ENCODE data around the gene RASAL3. TPM values are rescaled to one million over a fixed set of nuclear protein-coding genes. Genes with fewer than 3 reads are reported as not detected.

RASAL3 gene
- total RNA-seq, 2 experiments from 2014 or later = 63.2 to 66.2 TPM

GRCh38 chr19:15444505-15445226 is 19.7 kb downstream of the RASAL3 start:
- intact Hi-C loops (cut with micrococcal nuclease) = no loop called here
- no peaks in the 10 kb centered on the region for H3K36me3 Mint-ChIP-seq (ENCODE audit: low read depth)
- H3K4me3 Mint-ChIP-seq = no peak overlapping the region
- CTCF ChIA-PET = no interaction called here
- H3K4me1 Mint-ChIP-seq (ENCODE audit: low read depth) = peaks cover 5% of the 10 kb centered on the region
- no peak overlapping the region for H3K27ac Mint-ChIP-seq
- DNase-seq = no peak
- no peaks in the 10 kb centered on the region for H3K27me3 Mint-ChIP-seq (ENCODE audit: low read depth)
- H3K9me3 Mint-ChIP-seq = no peaks in the 10 kb centered on the region

DNA sequence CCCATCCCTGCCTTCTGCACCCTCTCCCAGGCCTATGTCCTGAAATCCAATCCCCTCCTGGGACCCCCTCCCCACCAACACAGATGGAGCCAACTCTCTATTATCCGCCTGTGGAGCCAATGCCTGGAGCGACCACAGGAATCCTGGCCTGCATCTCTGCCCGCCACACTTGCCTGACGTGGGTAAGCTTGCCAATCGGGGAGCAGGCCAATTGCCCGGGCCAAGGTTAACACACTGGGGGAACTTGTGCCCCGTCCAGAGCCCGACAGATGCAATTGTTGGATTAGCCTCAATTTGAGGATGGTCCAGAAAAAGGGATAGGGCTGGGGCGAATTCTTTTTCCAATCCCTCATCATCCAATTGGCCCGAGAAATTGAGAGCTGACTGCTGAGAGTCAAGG is 20.5 kb downstream of the RASAL3 start:
- Mint-ChIP-seq H3K9me3 (no peaks in the 10 kb centered on the region), H3K27me3 (ENCODE audit: low read depth) (no peaks in the 10 kb centered on the region), H3K4me3 (no peak overlapping the region), H3K4me1 (ENCODE audit: low read depth) (peaks cover 4% of the 10 kb centered on the region), H3K27ac (no peak overlapping the region), H3K36me3 (ENCODE audit: low read depth) (no peaks in the 10 kb centered on the region)
- DNase-seq = no peak
- CTCF ChIA-PET = no interaction called here
- intact Hi-C loops (cut with micrococcal nuclease) = no loop called here

- DNase-seq = no peak
- intact Hi-C loops (cut with micrococcal nuclease) = no loop called here
- no peaks in the 10 kb centered on the region for H3K9me3 Mint-ChIP-seq
- H3K27ac Mint-ChIP-seq = no peak overlapping the region
- H3K27me3 Mint-ChIP-seq (ENCODE audit: low read depth) = no peaks in the 10 kb centered on the region
- no peak overlapping the region for H3K4me3 Mint-ChIP-seq
- H3K4me1 Mint-ChIP-seq (ENCODE audit: low read depth) = no peaks in the 10 kb centered on the region
- CTCF ChIA-PET = interaction anchor here (0.6 kb wide), 1 partner anchor 181 kb away, joined by 4 read pairs; no protein-coding TSS in a partner anchor
- no peaks in the 10 kb centered on the region for H3K36me3 Mint-ChIP-seq (ENCODE audit: low read depth)
Observed at GRCh38 chr19:15443325-15443724, 21.0 kb downstream of the RASAL3 start.

GRCh38 chr19:15442142-15442920 is 22.0 kb downstream of the RASAL3 start:
- no peaks in the 10 kb centered on the region for H3K4me1 Mint-ChIP-seq (ENCODE audit: low read depth)
- H3K27me3 Mint-ChIP-seq (ENCODE audit: low read depth) = no peaks in the 10 kb centered on the region
- DNase-seq = no peak
- no peak overlapping the region for H3K4me3 Mint-ChIP-seq
- no peak overlapping the region for H3K27ac Mint-ChIP-seq
- intact Hi-C loops (cut with micrococcal nuclease) = no loop called here
- no peaks in the 10 kb centered on the region for H3K36me3 Mint-ChIP-seq (ENCODE audit: low read depth)
- H3K9me3 Mint-ChIP-seq = no peaks in the 10 kb centered on the region
- CTCF ChIA-PET = no interaction called here

- CTCF ChIA-PET = no interaction called here
- Mint-ChIP-seq H3K9me3 (no peaks in the 10 kb centered on the region), H3K27ac (no peak overlapping the region), H3K4me3 (no peak overlapping the region), H3K36me3 (ENCODE audit: low read depth) (no peaks in the 10 kb centered on the region), H3K4me1 (ENCODE audit: low read depth) (peaks cover under 1% of the 10 kb centered on the region), H3K27me3 (ENCODE audit: low read depth) (no peaks in the 10 kb centered on the region)
- DNase-seq = no peak
- intact Hi-C loops (cut with micrococcal nuclease) = no loop called here
Observed at GRCh38 chr19:15441317-15441716, 23.0 kb downstream of the RASAL3 start.

DNA sequence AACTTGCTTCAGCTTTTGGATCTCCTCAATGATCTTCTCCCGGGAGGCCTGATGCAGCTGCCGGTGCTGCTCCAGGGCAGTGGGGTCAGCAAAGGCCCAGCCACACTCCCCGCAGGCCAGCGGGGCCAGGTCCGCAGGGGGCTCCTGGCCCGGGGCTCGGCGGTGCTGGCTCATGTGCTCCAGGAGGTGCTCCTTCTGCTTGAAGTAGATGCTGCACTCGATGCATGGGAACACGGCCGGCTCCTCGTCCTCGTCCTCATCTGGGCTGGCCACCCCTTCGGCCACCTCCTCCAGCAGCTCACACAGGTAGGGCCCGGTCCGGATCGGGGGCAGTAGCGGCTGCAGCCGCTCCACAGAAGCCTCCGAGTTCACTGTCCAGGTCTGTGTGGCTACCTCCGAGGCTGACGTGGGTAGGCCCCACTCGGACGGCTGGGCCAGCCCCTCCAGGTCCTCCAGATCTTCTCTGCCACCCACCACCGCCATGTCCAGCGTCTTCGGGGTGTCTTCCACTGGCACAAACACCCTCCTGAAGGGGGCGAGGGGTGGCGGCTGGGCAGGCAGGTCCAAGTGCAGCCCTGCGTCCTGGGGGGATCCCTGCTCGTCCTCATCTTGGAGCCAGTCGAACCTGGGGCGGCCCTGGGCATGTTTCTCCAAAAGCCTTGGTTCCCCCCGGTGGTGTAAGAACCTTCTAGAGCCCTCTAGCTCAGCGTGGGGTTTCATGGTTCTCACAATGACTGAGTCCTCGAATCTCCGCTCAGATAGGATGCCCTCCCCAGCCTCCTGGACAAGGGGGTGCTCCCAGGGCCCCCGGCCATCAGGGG is 24.3 kb downstream of the RASAL3 start:
- DNase-seq = no peak
- Mint-ChIP-seq H3K9me3 (no peaks in the 10 kb centered on the region), H3K4me3 (no peak overlapping the region), H3K27me3 (ENCODE audit: low read depth) (no peaks in the 10 kb centered on the region), H3K27ac (no peak overlapping the region), H3K36me3 (ENCODE audit: low read depth) (no peaks in the 10 kb centered on the region), H3K4me1 (ENCODE audit: low read depth) (peaks cover 2% of the 10 kb centered on the region)
- CTCF ChIA-PET = no interaction called here
- intact Hi-C loops (cut with micrococcal nuclease) = no loop called here

DNA sequence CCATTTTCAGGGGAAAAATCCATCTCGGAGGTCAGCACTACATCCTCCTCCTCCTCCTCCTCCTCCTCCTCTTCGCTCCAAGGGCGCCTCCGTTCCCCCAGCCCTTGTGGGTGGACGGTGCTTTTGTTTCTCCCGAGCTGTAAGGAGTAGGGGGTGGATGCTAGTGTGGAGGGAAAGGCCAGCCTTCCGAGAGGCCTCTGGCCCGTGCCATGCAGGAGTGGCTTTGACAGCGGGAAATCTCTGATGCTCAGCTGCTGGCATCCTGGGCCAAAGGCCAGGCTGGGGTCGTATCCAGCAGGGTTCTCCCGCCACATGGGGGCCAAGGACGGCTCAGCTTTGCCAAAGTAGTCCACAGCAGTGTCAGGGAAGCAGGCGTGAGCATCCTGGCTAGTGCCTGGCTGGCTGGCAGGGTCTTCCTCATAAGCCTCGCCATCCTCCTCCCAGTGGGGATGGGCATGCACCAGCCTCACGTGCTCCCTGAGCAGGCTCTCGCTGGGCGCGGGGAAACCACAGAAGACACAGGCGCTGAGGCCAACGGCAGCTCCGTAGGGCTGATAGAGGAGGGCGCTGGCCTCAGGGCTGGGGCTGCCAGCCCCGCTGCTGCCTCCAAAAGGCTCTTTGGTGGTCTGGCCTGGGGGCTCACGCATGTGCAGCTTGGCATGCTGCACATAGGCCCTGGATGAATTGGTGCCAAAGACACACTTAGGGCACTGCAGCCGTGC is 25.1 kb downstream of the RASAL3 start:
- Mint-ChIP-seq H3K4me3 (no peak overlapping the region), H3K27ac (no peak overlapping the region), H3K9me3 (no peaks in the 10 kb centered on the region), H3K4me1 (ENCODE audit: low read depth) (peaks cover 2% of the 10 kb centered on the region), H3K36me3 (ENCODE audit: low read depth) (no peaks in the 10 kb centered on the region), H3K27me3 (ENCODE audit: low read depth) (no peaks in the 10 kb centered on the region)
- CTCF ChIA-PET = no interaction called here
- intact Hi-C loops (cut with micrococcal nuclease) = no loop called here
- DNase-seq = no peak

DNA sequence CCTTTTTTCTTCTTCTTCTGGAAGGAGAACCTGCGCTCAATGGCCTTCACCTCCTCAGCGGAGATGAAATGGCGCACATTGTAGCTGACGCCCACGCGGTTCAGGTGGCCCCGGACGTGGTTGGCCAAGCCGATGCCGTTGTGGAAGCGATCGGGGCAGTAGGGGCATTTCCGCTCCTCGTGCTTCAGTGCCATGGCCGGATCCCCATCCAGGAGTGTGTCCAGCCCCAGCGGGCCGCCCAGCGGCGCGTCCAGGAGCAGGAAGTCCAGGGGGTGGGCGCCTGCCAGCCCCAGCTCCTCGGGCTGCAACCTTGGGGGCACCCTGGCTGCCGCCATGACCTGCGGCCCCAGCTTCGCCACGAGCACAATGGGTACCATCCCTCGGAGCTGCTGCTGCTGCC is 25.8 kb downstream of the RASAL3 start:
- Mint-ChIP-seq H3K9me3 (no peaks in the 10 kb centered on the region), H3K27ac (no peak overlapping the region), H3K27me3 (ENCODE audit: low read depth) (no peaks in the 10 kb centered on the region), H3K36me3 (ENCODE audit: low read depth) (no peaks in the 10 kb centered on the region), H3K4me3 (no peak overlapping the region), H3K4me1 (ENCODE audit: low read depth) (peaks cover 4% of the 10 kb centered on the region)
- CTCF ChIA-PET = no interaction called here
- intact Hi-C loops (cut with micrococcal nuclease) = no loop called here
- DNase-seq = no peak

DNA sequence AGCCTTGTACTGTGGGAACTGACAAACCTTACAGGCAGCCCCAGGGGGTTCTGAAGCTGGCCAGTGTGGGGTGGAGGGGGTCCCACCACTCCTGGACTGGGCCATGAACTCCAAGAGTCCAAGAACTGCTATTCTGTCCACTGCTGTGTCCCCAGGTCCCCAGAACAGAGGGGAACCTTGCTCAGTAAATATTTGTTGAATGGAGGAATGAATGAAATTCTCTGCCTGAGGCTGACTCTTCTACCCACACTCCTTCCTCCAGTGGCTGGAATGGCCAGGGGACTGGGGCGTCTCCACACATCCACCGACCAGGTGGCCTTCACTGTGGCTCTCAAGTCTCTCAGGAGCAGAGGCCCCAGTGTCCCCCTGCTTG is 26.2 kb downstream of the RASAL3 start:
- no peaks in the 10 kb centered on the region for H3K27me3 Mint-ChIP-seq (ENCODE audit: low read depth)

GRCh38 chr19:15437355-15438123 is 26.8 kb downstream of the RASAL3 start:
- no peak overlapping the region for H3K27ac Mint-ChIP-seq
- no peak overlapping the region for H3K4me3 Mint-ChIP-seq
- peaks cover 11% of the 10 kb centered on the region for H3K4me1 Mint-ChIP-seq (ENCODE audit: low read depth)
- no peaks in the 10 kb centered on the region for H3K9me3 Mint-ChIP-seq
- H3K36me3 Mint-ChIP-seq (ENCODE audit: low read depth) = no peaks in the 10 kb centered on the region
- no peaks in the 10 kb centered on the region for H3K27me3 Mint-ChIP-seq (ENCODE audit: low read depth)
- CTCF ChIA-PET = interaction anchor here (0.6 to 2.9 kb wide), 2 partner anchors 26 to 116 kb away, joined by 4 to 9 read pairs; partner anchors contain the start of gene RASAL3
- intact Hi-C loops (cut with micrococcal nuclease) = no loop called here
- DNase-seq = no peak

More for the DNA sequence above, 26.2 kb downstream of the RASAL3 start:
- Mint-ChIP-seq H3K36me3 (ENCODE audit: low read depth) (no peaks in the 10 kb centered on the region), H3K4me3 (no peak overlapping the region), H3K27ac (no peak overlapping the region), H3K4me1 (ENCODE audit: low read depth) (peaks cover 9% of the 10 kb centered on the region), H3K9me3 (no peaks in the 10 kb centered on the region)
- CTCF ChIA-PET = no interaction called here
- DNase-seq = no peak
- intact Hi-C loops (cut with micrococcal nuclease) = no loop called here

GRCh38 chr19:15436826-15437110 is 27.6 kb downstream of the RASAL3 start:
- Mint-ChIP-seq H3K27me3 (ENCODE audit: low read depth) (no peaks in the 10 kb centered on the region), H3K4me1 (ENCODE audit: low read depth) (peaks cover 11% of the 10 kb centered on the region), H3K27ac (no peak overlapping the region), H3K9me3 (no peaks in the 10 kb centered on the region), H3K4me3 (no peak overlapping the region), H3K36me3 (ENCODE audit: low read depth) (peaks cover 3% of the 10 kb centered on the region)
- CTCF ChIA-PET = interaction anchor here (2.9 kb wide), 1 partner anchor 27 kb away, joined by 9 read pairs; the partner anchor contains the start of gene RASAL3
- intact Hi-C loops (cut with micrococcal nuclease) = no loop called here
- no peak for DNase-seq

All from activated naive CD4-positive, alpha-beta T cell treated with anti-CD3 and anti-CD28 coated beads for 36 hours (primary cell).